Measurements from ENCODE around the gene CFAP73. TPM values are rescaled to one million over a fixed set of nuclear protein-coding genes. Genes with fewer than 3 reads are reported as not detected.

Gene CFAP73
- total and polyA plus RNA-seq, 10 of the 15 experiments (the other 5 are each of a cell fraction or from before 2014, with no cell fraction given): 0.18 TPM; not detected in 9

GRCh38 chr12:113106361-113106760 lies 43.2 kb upstream of the CFAP73 start (continued):
- TF ChIP-seq EZH2 (IDR thresholded peaks at IDR 0.05; ENCODE audit: borderline replicate concordance, control insufficient read depth, low read depth, low read length) (no peak), RELB (IDR thresholded peaks at IDR 0.05; ENCODE audit: low read depth) (no peak), JUND (IDR thresholded peaks at IDR 0.05; ENCODE audit: low read depth, low read length) (no peak), EED (IDR thresholded peaks at IDR 0.05; ENCODE audit: low read depth) (no peak), EGR1 (IDR thresholded peaks at IDR 0.05; ENCODE audit: borderline replicate concordance in 1 of 2, low read depth in 2 of 2, low read length in 2 of 2) (no peak), STAT1 (conservative IDR thresholded peaks at IDR 0.05) (no peak)

- 72% methylated on average over 4 of the region's 4 CpGs for WGBS (ENCODE audit: insufficient coverage, insufficient replicate concordance, low lambda C conversion rate, missing lambda C conversion rate)
- TF ChIP-seq ZNF687 (IDR thresholded peaks at IDR 0.05): no peak
- TF ChIP-seq POLR2A (IDR thresholded peaks at IDR 0.05; ENCODE audit: low read depth, low read length): no peak
- no peak for TF ChIP-seq CREM (IDR thresholded peaks at IDR 0.05; ENCODE audit: low read depth)
- TF ChIP-seq E2F8 (IDR thresholded peaks at IDR 0.05; ENCODE audit: low read depth, partially characterized antibody): no peak
- no peak for TF ChIP-seq ATF7 (IDR thresholded peaks at IDR 0.05; ENCODE audit: low read depth)
- TF ChIP-seq STAT1 (conservative IDR thresholded peaks at IDR 0.05): no peak
- TF ChIP-seq KLF5 (IDR thresholded peaks at IDR 0.05; ENCODE audit: partially characterized antibody): no peak
- TF ChIP-seq ESRRA (IDR thresholded peaks at IDR 0.05; ENCODE audit: low read length): no peak
- TF ChIP-seq NFYB (IDR thresholded peaks at IDR 0.05; ENCODE audit: insufficient read depth, low read depth, low read length): no peak
- no peak for TF ChIP-seq TARDBP (IDR thresholded peaks at IDR 0.05; ENCODE audit: borderline replicate concordance)
Observed at GRCh38 chr12:113108308-113108707, 41.2 kb upstream of the CFAP73 start.

More at GRCh38 chr12:113108308-113108707, 41.2 kb upstream of the CFAP73 start:
- no peak overlapping the region for H3K4me2 ChIP-seq (ENCODE audit: control insufficient read depth, insufficient read depth)
- no peak for FAIRE-seq
- H4K20me1 ChIP-seq (ENCODE audit: control insufficient read depth, insufficient read depth): no peaks in the 10 kb centered on the region
- H3K4me3 ChIP-seq: no peak overlapping the region
- no peaks in the 10 kb centered on the region for H3K79me2 ChIP-seq (ENCODE audit: control insufficient read depth, insufficient read depth, low read length)
- H3K36me3 ChIP-seq (ENCODE audit: control insufficient read depth in 2 of 2, insufficient read depth in 2 of 2, low read length in 1 of 2): no peaks in the 10 kb centered on the region
- CTCF ChIA-PET: no interaction called here
- RAD21 ChIA-PET (ENCODE audit: unreplicated experiment): no interaction called here
- no peaks in the 10 kb centered on the region; a peak in 1 of 4 replicates for H3K27me3 ChIP-seq (replicated peaks in 1 of 2; ENCODE audit: control insufficient read depth in 2 of 2, insufficient read depth in 2 of 2, low read length in 1 of 2)
- intact Hi-C loops (cut with micrococcal nuclease; ENCODE audit: unreplicated experiment): loop anchor here (5.0 kb wide), 1 partner anchor 44 kb away; no protein-coding TSS in a partner anchor
- in situ Hi-C loops (cut with MboI): no loop called here
- DNase-seq (ENCODE audit: low read depth, low spot score): no peak
- no peak overlapping the region for H3K27ac ChIP-seq (ENCODE audit: control insufficient read depth, insufficient read depth)
- ATAC-seq: no peak
- SMC1A ChIA-PET (ENCODE audit: uncharacterized antibody, unreplicated experiment): interaction anchor here (2.2 kb wide), 1 partner anchor 65 kb away, joined by 6 read pairs; no protein-coding TSS in a partner anchor
- POLR2A ChIA-PET: no interaction called here
- no peak overlapping the region for H3K9ac ChIP-seq (ENCODE audit: control insufficient read depth, insufficient read depth, low read length)
- peaks cover 5% of the 10 kb centered on the region; the same call in 1 of the 2 replicates for H3K4me1 ChIP-seq (ENCODE audit: control insufficient read depth, insufficient read depth, low read length)
- no TSS peak for BruUV-seq (replicated peaks)
- no peaks in the 10 kb centered on the region for H3K9me3 ChIP-seq (replicated peaks; ENCODE audit: control insufficient read depth, insufficient read depth, low read length)
- H2AFZ ChIP-seq (ENCODE audit: control insufficient read depth, low read depth, low read length): no peak overlapping the region
